ENCODE data around the gene NUPR1.
"Not testable (repeated sequence)": the region's sequence is repeated elsewhere in the genome, so short reads cannot be mapped to it uniquely, and the experiment has no call there.

The NUPR1 gene

DNA sequence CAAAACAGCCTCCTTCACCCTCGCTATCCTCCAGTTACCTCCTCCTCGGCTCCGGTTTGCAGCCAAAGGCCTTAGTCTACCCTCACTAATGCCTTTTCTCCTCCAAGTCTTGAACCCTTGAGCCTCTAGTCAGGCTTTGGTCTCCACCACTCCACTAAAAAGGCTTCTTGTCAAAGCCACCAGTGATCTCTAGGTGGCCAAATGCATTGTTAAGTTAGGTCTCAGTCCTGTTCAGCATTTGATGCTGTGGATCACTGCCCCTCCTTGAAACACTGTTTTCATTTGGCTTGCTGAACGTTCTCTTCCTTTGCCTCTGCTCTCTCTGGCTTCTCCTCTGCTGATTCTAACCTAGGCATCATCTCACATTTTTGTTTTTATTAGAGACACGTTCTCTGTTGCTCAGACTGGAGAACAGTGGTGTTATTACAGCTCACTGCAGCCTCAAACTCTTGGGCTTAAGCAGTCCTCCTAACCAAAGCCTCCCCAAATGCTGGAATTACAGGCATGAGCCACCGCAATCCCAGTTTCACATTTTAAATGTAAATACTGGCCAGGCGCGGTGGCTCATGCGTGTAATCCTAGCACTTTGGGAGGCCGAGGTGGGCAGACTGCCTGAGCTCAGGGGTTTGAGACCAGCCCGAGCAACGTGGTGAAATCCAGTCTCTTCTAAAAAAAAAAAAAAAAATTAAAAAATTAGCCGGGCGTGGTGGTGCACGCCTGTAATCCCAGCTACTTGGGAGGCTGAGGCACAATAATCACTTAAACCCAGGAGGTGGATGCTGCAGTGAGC is 16.1 kb upstream of the NUPR1 start:
- DNase-seq: no peak

GRCh38 chr16:28553776-28554633 is 15.2 kb upstream of the NUPR1 start, which contains the start of gene SGF29:
Gene SGF29 (plus strand): TSS chr16:28553920. CDS start chr16:28581070, 27,150 bp downstream.
- peak; percentile 74 for DNase-seq

- DNase-seq: peak; percentile 14
Measured at GRCh38 chr16:28549301-28549899, 10.6 kb upstream of the NUPR1 start.

GRCh38 chr16:28548306-28548802 is 9.6 kb upstream of the NUPR1 start:
- DNase-seq: no peak

GRCh38 chr16:28546626-28547025 is 7.9 kb upstream of the NUPR1 start:
- DNase-seq: no peak

DNA sequence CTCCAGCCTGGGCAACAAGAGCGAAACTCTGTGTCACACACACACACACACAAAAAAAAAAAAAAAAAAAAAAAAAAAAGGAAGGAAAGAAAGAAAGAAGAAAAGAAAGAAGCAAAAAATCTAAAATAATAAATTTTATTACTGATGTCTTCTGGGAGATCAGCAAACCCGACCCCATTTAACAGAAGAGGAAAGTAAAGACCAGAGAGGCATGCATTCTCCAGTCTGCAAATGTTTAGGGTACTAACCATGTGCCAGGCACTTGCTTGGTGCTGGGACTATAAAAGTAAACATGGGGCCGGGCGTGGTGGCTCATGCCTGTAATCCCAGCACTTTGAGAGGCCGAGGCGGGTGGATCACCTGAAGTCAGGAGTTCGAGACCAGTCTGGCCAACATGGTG is 7.2 kb upstream of the NUPR1 start:
- DNase-seq: not testable (repeated sequence)

GRCh38 chr16:28544998-28545397 is 6.2 kb upstream of the NUPR1 start:
- no peak for DNase-seq

- peak; percentile 55 for DNase-seq
Measured at GRCh38 chr16:28543072-28543471, 4.3 kb upstream of the NUPR1 start.

DNA sequence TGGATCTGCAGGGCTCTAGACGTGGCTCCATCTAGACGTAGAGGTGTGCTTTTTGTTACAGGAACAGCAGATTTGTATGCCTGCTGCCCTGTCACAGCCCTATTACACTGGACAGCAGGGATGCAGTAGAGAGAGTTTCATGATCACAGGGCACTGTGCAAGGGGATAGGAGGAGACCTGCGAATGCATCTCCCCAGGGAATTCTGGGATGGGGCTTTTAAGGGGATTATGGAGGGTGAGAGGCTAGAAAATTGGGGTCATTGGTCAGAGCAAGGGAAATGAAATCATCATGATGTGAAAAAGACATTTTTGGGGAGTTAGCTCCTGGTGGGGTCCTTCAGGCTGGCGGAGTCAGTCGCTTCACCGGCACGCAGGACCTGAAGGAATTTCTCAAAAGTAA is 3.9 kb upstream of the NUPR1 start:
- DNase-seq: no peak

- no peak for DNase-seq
Measured at GRCh38 chr16:28540346-28540745, 1.6 kb upstream of the NUPR1 start.

- DNase-seq: no peak
Measured at GRCh38 chr16:28537964-28538732, 626 bp downstream of the NUPR1 start.

DNA sequence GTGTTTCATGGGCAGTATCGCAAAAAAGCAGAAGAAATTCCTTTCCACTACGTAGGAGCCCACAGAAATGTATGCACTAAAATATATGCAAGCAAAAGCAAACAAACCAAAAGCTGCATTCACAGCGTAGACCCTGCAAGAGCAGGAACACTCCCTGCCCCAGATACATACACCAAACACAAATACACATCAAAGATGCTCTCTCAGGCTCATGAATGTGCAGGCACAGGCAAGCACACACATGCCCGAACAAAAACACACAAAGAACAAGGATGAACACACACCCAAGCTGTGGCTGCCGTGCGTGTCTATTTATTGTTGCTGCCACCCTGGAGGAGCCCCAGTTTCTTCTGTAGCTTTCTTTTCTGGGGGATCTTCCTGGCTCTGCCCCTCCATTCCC is 1.7 kb downstream of the NUPR1 start:
- no peak for DNase-seq

DNA sequence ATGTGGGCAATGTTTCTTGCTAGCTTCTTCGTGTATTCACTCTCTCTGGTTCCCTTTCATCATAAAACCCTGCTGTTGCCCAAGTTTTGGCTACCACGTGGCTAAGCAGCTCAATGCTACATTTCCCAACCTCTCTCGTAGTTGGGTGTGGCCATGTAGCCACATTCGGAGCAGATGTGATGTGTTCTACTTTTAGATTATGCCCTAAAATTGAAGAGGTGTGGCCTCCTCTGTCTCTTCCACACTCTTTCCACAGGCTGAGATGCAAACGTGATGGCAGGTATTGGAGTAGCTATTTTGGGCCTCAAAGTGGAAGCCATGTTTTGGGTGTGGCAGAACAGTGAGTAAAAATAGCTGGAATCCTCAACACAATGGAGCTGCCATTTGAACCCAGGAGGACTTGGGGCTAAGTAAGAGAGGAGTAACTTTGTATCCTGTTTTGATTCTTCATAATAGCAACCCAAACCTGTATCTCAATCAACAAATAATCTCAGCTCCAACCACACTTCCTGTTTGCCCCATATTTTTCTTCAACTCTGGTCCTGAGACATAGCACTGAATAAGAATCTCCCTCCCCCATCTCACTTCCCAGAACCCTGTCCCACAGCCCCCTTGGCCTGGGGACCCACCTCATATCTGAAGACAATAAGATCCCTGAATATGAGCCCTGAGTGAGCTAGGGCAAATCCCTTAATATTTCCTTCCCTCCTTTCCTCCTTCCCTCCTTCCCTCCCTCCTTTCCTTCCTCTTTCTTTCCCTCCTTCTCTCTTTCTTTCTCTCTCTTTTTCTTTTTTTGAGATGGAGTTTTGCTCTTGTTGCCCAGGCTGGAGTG is 4.0 kb downstream of the NUPR1 start:
- DNase-seq: peak; percentile 80

GRCh38 chr16:28532940-28533647 is 5.7 kb downstream of the NUPR1 start:
- DNase-seq: no peak

GRCh38 chr16:28531777-28532744 is 6.7 kb downstream of the NUPR1 start:
- no peak for DNase-seq

DNA sequence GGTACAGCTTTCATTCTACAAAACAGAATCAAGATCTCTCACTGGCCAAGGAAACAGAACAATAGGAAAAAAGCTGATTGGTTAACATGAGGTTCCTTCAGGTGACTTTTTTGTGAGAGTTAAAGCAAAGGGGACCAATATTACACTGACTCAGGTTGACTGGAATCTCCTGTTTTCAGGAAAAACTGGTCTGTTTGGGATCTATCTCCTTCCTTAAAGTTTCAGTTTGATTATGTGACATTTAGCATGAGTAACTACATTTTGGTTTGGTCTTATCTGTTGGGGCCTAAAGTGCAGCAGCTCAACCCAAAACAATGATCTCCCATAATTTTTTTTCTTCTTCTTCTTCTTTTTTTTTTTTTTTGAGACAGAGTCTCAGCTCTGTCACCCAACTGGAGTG is 9.7 kb downstream of the NUPR1 start:
- DNase-seq: no peak

DNA sequence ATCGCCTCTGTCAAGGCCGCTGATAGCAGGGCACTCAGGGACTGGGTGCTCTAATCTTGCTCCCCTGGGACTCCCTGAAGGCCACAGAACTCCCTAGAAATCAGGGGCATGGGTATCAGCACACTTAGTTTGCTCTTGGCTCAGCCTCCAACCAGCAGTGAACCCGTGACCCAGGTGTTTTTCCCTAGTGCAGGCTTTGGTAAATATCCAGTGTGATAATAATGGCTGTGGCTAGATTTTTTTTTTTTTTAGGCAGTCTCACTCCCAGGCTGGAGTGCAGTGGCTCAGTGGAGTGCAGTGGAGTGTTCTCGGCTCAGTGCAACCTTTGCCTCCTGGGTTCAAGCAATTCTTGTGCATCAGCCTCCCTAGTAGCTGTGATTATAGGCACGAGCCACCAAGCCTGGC is 10.3 kb downstream of the NUPR1 start:
- no peak for DNase-seq

DNA sequence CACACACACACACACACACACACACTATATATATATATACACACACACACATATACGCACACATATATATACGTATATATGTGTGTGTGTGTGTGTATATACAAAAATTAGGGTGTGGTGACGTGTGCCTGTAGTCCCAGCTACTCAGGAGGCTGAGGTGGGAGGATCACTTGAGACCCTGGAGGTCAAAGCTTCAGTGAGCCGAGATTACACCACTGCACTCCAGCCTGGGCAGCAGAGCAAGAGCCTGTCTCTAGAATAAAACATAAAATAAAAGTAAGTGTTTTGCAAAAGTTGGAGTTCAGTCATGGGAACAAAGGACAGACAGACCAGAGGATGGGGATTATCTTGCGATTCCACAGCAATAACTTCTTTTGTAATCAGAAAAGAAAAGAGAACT is 10.8 kb downstream of the NUPR1 start:
- DNase-seq: no peak

DNA sequence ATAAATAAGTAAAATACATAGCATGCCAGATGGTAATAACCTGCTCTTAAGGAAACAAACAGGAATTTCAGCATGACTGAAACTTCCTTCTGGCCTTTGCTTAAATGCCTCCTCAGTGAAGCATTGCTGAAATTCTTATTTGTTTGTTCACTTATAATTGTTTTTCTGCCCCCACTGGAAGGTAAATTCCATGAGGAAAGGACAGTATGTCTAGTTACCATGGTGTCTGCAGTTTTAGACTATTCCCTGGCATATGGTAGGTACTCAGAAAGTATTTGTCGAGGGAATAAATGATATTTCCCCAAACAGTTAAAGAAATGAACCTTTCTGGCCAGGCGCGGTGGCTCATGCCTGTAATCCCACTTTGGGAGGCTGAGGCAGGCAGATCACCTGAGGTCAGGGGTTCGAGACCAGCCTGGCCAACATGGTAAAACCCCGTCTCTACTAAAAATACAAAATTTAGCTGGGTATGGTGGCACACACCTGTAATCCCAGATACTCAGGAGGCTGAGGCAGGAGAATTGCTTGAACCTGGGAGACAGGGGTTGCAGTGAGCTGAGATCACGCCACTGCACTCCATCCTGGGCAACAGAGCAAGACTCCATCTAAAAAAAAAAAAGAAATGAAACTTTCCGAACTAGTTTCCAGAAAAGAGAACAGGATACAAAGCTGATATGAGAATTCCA is 11.5 kb downstream of the NUPR1 start:
- DNase-seq: not testable (repeated sequence)
